ENCODE data around the gene TAS2R13. TPM values are rescaled to one million over a fixed set of nuclear protein-coding genes. Genes with fewer than 3 reads are reported as not detected.

Gene TAS2R13
- total and polyA plus RNA-seq, 9 donors = 0.06 to 3.5 (median 1.5) TPM

DNA sequence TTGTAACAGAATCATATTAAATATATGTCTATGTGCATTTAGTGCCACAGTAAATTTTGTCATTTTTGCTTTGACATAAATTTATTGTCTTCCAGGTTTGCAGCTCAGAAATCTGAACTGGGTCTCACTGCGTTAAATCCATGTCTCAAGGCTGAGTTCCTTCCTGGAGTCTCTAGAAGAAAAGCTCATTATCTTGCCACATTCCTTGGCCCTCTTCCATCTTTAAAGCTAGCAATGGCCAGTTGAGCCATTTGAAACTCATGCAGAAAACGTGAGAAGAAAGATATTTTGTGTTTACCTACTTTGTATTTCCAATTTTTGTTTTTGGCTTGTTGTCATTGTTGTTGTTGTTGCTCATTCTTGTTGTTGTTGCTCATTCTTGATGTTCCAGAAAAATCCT is 36.0 kb downstream of the TAS2R13 start:
- TF ChIP-seq, protein P1, sequence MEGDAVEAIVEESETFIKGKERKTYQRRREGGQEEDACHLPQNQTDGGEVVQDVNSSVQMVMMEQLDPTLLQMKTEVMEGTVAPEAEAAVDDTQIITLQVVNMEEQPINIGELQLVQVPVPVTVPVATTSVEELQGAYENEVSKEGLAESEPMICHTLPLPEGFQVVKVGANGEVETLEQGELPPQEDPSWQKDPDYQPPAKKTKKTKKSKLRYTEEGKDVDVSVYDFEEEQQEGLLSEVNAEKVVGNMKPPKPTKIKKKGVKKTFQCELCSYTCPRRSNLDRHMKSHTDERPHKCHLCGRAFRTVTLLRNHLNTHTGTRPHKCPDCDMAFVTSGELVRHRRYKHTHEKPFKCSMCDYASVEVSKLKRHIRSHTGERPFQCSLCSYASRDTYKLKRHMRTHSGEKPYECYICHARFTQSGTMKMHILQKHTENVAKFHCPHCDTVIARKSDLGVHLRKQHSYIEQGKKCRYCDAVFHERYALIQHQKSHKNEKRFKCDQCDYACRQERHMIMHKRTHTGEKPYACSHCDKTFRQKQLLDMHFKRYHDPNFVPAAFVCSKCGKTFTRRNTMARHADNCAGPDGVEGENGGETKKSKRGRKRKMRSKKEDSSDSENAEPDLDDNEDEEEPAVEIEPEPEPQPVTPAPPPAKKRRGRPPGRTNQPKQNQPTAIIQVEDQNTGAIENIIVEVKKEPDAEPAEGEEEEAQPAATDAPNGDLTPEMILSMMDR (IDR thresholded peaks at IDR 0.05) = no peak
- TF ChIP-seq POLR2A (IDR thresholded peaks at IDR 0.05) = no peak
- TF ChIP-seq EP300 (IDR thresholded peaks at IDR 0.05) = no peak
- WGBS, 3 donors = 9 to 21% (median 16%) methylated on average over 2 of the region's 2 CpGs
- Histone ChIP-seq H3K4me3 (no peak overlapping the region), H3K27me3 (no peaks in the 10 kb centered on the region), H3K4me1 (ENCODE audit: insufficient read depth) (no peaks in the 10 kb centered on the region), H3K9me3 (no peaks in the 10 kb centered on the region), H3K27ac (no peak overlapping the region), H3K36me3 (no peaks in the 10 kb centered on the region)
- no peak for DNase-seq
- intact Hi-C loops (cut with DNase I) = no loop called here

GRCh38 chr12:10867381-10867780 is 42.0 kb downstream of the TAS2R13 start:
- Histone ChIP-seq H3K36me3 (no peaks in the 10 kb centered on the region), H3K4me3 (no peak overlapping the region), H3K9me3 (no peaks in the 10 kb centered on the region), H3K27ac (no peak overlapping the region), H3K4me1 (ENCODE audit: insufficient read depth) (no peaks in the 10 kb centered on the region), H3K27me3 (no peaks in the 10 kb centered on the region)
- WGBS, 3 donors = 79 to 82% (median 79%) methylated on average over 2 of the region's 2 CpGs
- intact Hi-C loops (cut with DNase I) = no loop called here
- TF ChIP-seq, protein P1 (IDR thresholded peaks at IDR 0.05) = no peak
- no peak for TF ChIP-seq POLR2A (IDR thresholded peaks at IDR 0.05)
- no peak for TF ChIP-seq EP300 (IDR thresholded peaks at IDR 0.05)
- no peak for DNase-seq

DNA sequence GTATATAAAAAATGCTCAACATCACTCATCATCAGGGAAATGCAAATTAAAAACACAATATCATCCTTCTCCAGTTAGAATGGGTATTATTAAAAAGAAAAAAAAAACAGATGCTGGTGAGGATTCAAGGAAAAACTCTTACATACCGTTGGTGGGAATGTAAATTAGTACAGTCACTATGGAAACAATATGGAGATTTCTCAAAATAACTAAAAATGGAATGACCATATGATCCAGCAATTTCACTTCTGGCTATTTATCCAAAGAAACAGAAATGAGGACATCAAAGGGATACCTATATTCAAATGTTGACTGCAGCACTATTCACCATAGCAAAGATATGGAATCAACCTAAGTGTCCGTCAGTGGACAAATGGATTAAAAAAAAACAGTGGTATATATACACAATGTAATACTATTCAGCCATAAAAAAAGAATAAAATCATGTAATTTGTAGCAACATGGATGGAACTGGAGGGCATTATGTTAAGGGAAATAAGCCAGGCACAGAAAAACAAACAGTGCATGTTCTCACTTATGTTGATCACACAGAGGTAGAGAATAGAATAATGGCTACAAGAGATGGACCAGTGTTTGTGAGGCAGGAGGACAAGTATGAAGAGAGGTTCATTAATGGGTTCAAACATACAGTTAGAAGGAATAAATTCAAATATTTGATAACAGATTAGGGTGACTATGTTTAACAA is 45.7 kb downstream of the TAS2R13 start:
- WGBS, 3 donors = 87 to 94% (median 92%) methylated on average over 2 of the region's 2 CpGs
- H3K4me1 ChIP-seq (ENCODE audit: insufficient read depth) = no peaks in the 10 kb centered on the region
- TF ChIP-seq EP300 (IDR thresholded peaks at IDR 0.05) (no peak), POLR2A (IDR thresholded peaks at IDR 0.05) (no peak)
- TF ChIP-seq, protein P1 (IDR thresholded peaks at IDR 0.05) = no peak
- no peak overlapping the region for H3K27ac ChIP-seq
- intact Hi-C loops (cut with DNase I) = no loop called here
- no peak overlapping the region for H3K4me3 ChIP-seq
- no peak for DNase-seq
- no peaks in the 10 kb centered on the region for H3K27me3 ChIP-seq
- peaks cover 0 to 3% of the 10 kb centered on the region in 2 donors for H3K9me3 ChIP-seq
- no peaks in the 10 kb centered on the region for H3K36me3 ChIP-seq

GRCh38 chr12:10861366-10861765 is 48.0 kb downstream of the TAS2R13 start:
- H3K36me3 ChIP-seq = no peaks in the 10 kb centered on the region
- DNase-seq = no peak
- no peaks in the 10 kb centered on the region for H3K4me1 ChIP-seq (ENCODE audit: insufficient read depth)
- WGBS, 3 donors = 88 to 93% (median 89%) methylated on average over 2 of the region's 2 CpGs
- no peak overlapping the region for H3K27ac ChIP-seq
- no peaks in the 10 kb centered on the region for H3K27me3 ChIP-seq
- no peak for TF ChIP-seq POLR2A (IDR thresholded peaks at IDR 0.05)
- TF ChIP-seq, protein P1 (IDR thresholded peaks at IDR 0.05) = no peak
- TF ChIP-seq EP300 (IDR thresholded peaks at IDR 0.05) = no peak
- no peak overlapping the region for H3K4me3 ChIP-seq
- peaks cover 0 to 8% of the 10 kb centered on the region in 2 donors for H3K9me3 ChIP-seq
- intact Hi-C loops (cut with DNase I) = no loop called here

Other genes starting within 250 kb of the TAS2R13 start
- 1 to 10 TPM in 1 of 7 donors, under 1 TPM in 4, not detected in 2; 0.12 to 1.3 (median 0.33) TPM for gene STYK1, start 235.5 kb downstream of the TAS2R13 start, total RNA-seq
- gene STYK1, start 235.5 kb downstream of the TAS2R13 start, polyA plus RNA-seq = under 1 TPM; 0.07 to 0.70 TPM
- gene YBX3, start 186.2 kb downstream of the TAS2R13 start, total RNA-seq = 100 to 1,000 TPM; 241 to 404 (median 275) TPM
- gene YBX3, start 186.2 kb downstream of the TAS2R13 start, polyA plus RNA-seq = 100 to 1,000 TPM; 193 to 302 TPM
- gene TAS2R7, start 106.9 kb downstream of the TAS2R13 start, total RNA-seq = not detected
- not detected for gene TAS2R7, start 106.9 kb downstream of the TAS2R13 start, polyA plus RNA-seq
- gene TAS2R8, start 102.3 kb downstream of the TAS2R13 start, total RNA-seq = not detected
- gene TAS2R8, start 102.3 kb downstream of the TAS2R13 start, polyA plus RNA-seq = not detected
- gene TAS2R9, start 99.4 kb downstream of the TAS2R13 start, total RNA-seq = under 1 TPM in 1 of 7 donors, not detected in 6; 0.22 TPM
- gene TAS2R9, start 99.4 kb downstream of the TAS2R13 start, polyA plus RNA-seq = not detected
- gene TAS2R10, start 83.2 kb downstream of the TAS2R13 start, total RNA-seq = 1 to 10 TPM in 3 of 7 donors, under 1 TPM in 2, not detected in 2; 0.46 to 2.5 (median 1.1) TPM
- gene TAS2R10, start 83.2 kb downstream of the TAS2R13 start, polyA plus RNA-seq = under 1 TPM; 0.07 to 0.55 TPM
- gene PRR4, start 60.1 kb downstream of the TAS2R13 start, total RNA-seq = 1 to 10 TPM in 5 of 7 donors, under 1 TPM in 1, not detected in 1; 0.72 to 5.5 (median 2.0) TPM
- gene PRR4, start 60.1 kb downstream of the TAS2R13 start, polyA plus RNA-seq = 1 to 10 TPM; 2.4 to 5.0 TPM
- gene PRH1, start 25.3 kb downstream of the TAS2R13 start, total RNA-seq = 10 to 100 TPM; 13.3 to 48.5 (median 22.3) TPM
- gene PRH1, start 25.3 kb downstream of the TAS2R13 start, polyA plus RNA-seq = 1 to 10 TPM; 2.2 to 4.2 TPM
- gene PRH2, start 19.7 kb upstream of the TAS2R13 start, total RNA-seq = under 1 TPM in 2 of 7 donors, not detected in 5; 0.43 to 0.95 TPM
- gene PRH2, start 19.7 kb upstream of the TAS2R13 start, polyA plus RNA-seq = under 1 TPM in 1 of 2 donors, not detected in 1; 0.28 TPM
- gene TAS2R14, start 29.7 kb upstream of the TAS2R13 start, total RNA-seq = 1 to 10 TPM; 2.4 to 6.9 (median 3.7) TPM
- 1 to 10 TPM; 1.4 to 1.5 TPM for gene TAS2R14, start 29.7 kb upstream of the TAS2R13 start, polyA plus RNA-seq
- 1 to 10 TPM; 1.1 to 3.5 (median 1.4) TPM for gene TAS2R50, start 77.3 kb upstream of the TAS2R13 start, total RNA-seq
- gene TAS2R50, start 77.3 kb upstream of the TAS2R13 start, polyA plus RNA-seq = under 1 TPM; 0.07 to 0.20 TPM
- 1 to 10 TPM; 1.1 to 5.0 (median 2.5) TPM for gene TAS2R20, start 88.7 kb upstream of the TAS2R13 start, total RNA-seq
- gene TAS2R20, start 88.7 kb upstream of the TAS2R13 start, polyA plus RNA-seq = under 1 TPM; 0.39 to 0.70 TPM
- gene TAS2R19, start 113.1 kb upstream of the TAS2R13 start, total RNA-seq = 1 to 10 TPM; 2.8 to 8.2 (median 3.4) TPM
- gene TAS2R19, start 113.1 kb upstream of the TAS2R13 start, polyA plus RNA-seq = under 1 TPM; 0.45 TPM
- 1 to 10 TPM; 2.4 to 8.6 (median 4.5) TPM for gene TAS2R31, start 121.8 kb upstream of the TAS2R13 start, total RNA-seq
- under 1 TPM; 0.18 to 0.61 TPM for gene TAS2R31, start 121.8 kb upstream of the TAS2R13 start, polyA plus RNA-seq
- 1 to 10 TPM in 5 of 7 donors, under 1 TPM in 2; 0.54 to 4.0 (median 1.7) TPM for gene TAS2R46, start 152.7 kb upstream of the TAS2R13 start, total RNA-seq
- gene TAS2R46, start 152.7 kb upstream of the TAS2R13 start, polyA plus RNA-seq = not detected
- gene TAS2R43, start 182.8 kb upstream of the TAS2R13 start, total RNA-seq = 1 to 10 TPM in 3 of 7 donors, under 1 TPM in 3, not detected in 1; 0.45 to 6.9 (median 1.2) TPM
- gene TAS2R43, start 182.8 kb upstream of the TAS2R13 start, polyA plus RNA-seq = under 1 TPM; 0.10 to 0.50 TPM
- gene TAS2R30, start 225.1 kb upstream of the TAS2R13 start, total RNA-seq = 1 to 10 TPM; 2.3 to 9.9 (median 4.5) TPM
- under 1 TPM; 0.10 to 0.67 TPM for gene TAS2R30, start 225.1 kb upstream of the TAS2R13 start, polyA plus RNA-seq